Stimulated activated CD4-positive, alpha-beta T cell treated with anti-CD3 and anti-CD28 coated beads, Interleukin-1b, Interleukin-23, amount 100 ng/mL, for 1 hour (primary cell): ENCODE data around the gene NOP14.
"Not testable (repeated sequence)": the region's sequence is repeated elsewhere in the genome, so short reads cannot be mapped to it uniquely, and the experiment has no call there.

ENCODE experiments used
- DNase-seq, 2 donors: peaks; one replicate each; pipeline ENCODE4 v3.0.0-alpha.2; 2020; ENCODE audit warnings: low read depth in 2 of 2

NOP14 gene

GRCh38 chr4:2961811-2962441 is 1.3 kb downstream of the NOP14 start:
- DNase-seq, result no peak

- DNase-seq, result no peak
Observed at GRCh38 chr4:2961421-2961810, 1.8 kb downstream of the NOP14 start.

- DNase-seq, result not testable (repeated sequence)
Observed at GRCh38 chr4:2960450-2960849, 2.8 kb downstream of the NOP14 start.

- no peak for DNase-seq
Observed at GRCh38 chr4:2958446-2958845, 4.8 kb downstream of the NOP14 start.

GRCh38 chr4:2955186-2956044 is 7.8 kb downstream of the NOP14 start:
- DNase-seq, result not testable (repeated sequence)

- peak in 1 of 2 donors; percentile 53 for DNase-seq
Observed at GRCh38 chr4:2954358-2955185, 8.6 kb downstream of the NOP14 start.

- DNase-seq, result no peak
Observed at GRCh38 chr4:2953496-2953895, 9.7 kb downstream of the NOP14 start.

GRCh38 chr4:2950221-2950989 is 12.8 kb downstream of the NOP14 start:
- DNase-seq, result no peak

GRCh38 chr4:2949782-2950125 is 13.5 kb downstream of the NOP14 start:
- DNase-seq, result no peak

- no peak for DNase-seq
Observed at GRCh38 chr4:2948895-2949781, 14.1 kb downstream of the NOP14 start.

GRCh38 chr4:2947926-2948325 is 15.3 kb downstream of the NOP14 start:
- no peak for DNase-seq

- DNase-seq, result no peak
Observed at GRCh38 chr4:2946812-2947600, 16.2 kb downstream of the NOP14 start.

- not testable (repeated sequence) for DNase-seq
Observed at GRCh38 chr4:2945619-2946604, 17.3 kb downstream of the NOP14 start.

- DNase-seq, result no peak
Observed at GRCh38 chr4:2944586-2945526, 18.4 kb downstream of the NOP14 start.

GRCh38 chr4:2944091-2944482 is 19.1 kb downstream of the NOP14 start:
- no peak for DNase-seq

- no peak for DNase-seq
Observed at GRCh38 chr4:2943364-2944090, 19.7 kb downstream of the NOP14 start.
